HCT116 (cell line): ENCODE data around the gene ALG6. TPM values are rescaled to one million over a fixed set of nuclear protein-coding genes. Genes with fewer than 3 reads are reported as not detected.

ENCODE experiments used
- ATAC-seq: fragments of 200-7000 bp; cut with Tn5 transposase; 2 replicates; pipeline ENCODE4 v1.9.1; 2020; ENCODE audit warnings: mild to moderate bottlenecking, moderate library complexity
- BruUV-seq: library from RNA; stranded (reverse); fragments of 400-500 nt; replicated peaks from 2 replicates; lab custom pipeline; 2021; lab: Mats Ljungman, UMichigan
- CTCF ChIA-PET: fragments of 300-600 bp; sonication (Branson Sonifier 250); formaldehyde crosslinking; loops from one replicate; lab custom pipeline; 2021; ENCODE audit warnings: antibody characterized with exemption; lab: Charles Lee
- POLR2A ChIA-PET: fragments of 300-600, 350-600 bp; sonication (Branson Sonifier 250); formaldehyde crosslinking; loops from one replicate; lab custom pipeline; 2021; ENCODE audit warnings: antibody characterized with exemption; lab: Charles Lee
- RAD21 ChIA-PET, 2 experiments: fragments of 300-600 bp; sonication (Branson Sonifier 250); formaldehyde crosslinking; loops; one replicate each; lab custom pipeline; 2023; ENCODE audit warnings: low total read pairs in 2 of 2; ENCODE audit not compliant: uncharacterized antibody in 2 of 2, unreplicated experiment in 2 of 2, low non-redundant PET in 1 of 2; lab: Charles Lee
- DNase-seq: peaks from one replicate; pipeline ENCODE4 v3.0.0-alpha.2; 2010; ENCODE audit warnings: low read depth, low spot score
- H2AFZ ChIP-seq: fragments of 200-600 bp; shearing (Covaris generic), sonication (generic); 2 replicates; pipeline ENCODE4 v1.6.1; 2017; ENCODE audit warnings: low read depth, mixed run types, mixed read lengths, antibody characterized with exemption, low read length; ENCODE audit not compliant: poor library complexity, severe bottlenecking
- H3K27ac ChIP-seq: 2 replicates; pipeline ENCODE4 v1.5.1; 2012; ENCODE audit warnings: low read depth, low read length
- H3K27me3 ChIP-seq: fragments of 200-600 bp; sonication (generic); 2 replicates; pipeline ENCODE4 v1.6.1; 2016; ENCODE audit warnings: mixed run types, low read length, mixed read lengths; ENCODE audit not compliant: insufficient read depth
- H3K36me3 ChIP-seq, 2 experiments: fragments of 200-500 bp in 1 of 2; fragments of 200-600 bp in 1 of 2; sonication (Bioruptor generic) in 1 of 2; sonication (generic) in 1 of 2; 2 replicates each; pipeline versions ENCODE4 v1.5.1 to v1.6.1; 2014 to 2016; ENCODE audit warnings: low read length in 2 of 2, inconsistent platforms in 1 of 2, mixed read lengths in 1 of 2, mixed run types in 1 of 2; ENCODE audit not compliant: insufficient read depth in 2 of 2, control insufficient read depth in 1 of 2
- H3K4me1 ChIP-seq, 2 experiments: fragments of 200-600 bp in 1 of 2; sonication (generic) in 1 of 2; 2 replicates each; pipeline versions ENCODE4 v1.5.1 to v1.6.1; 2012 to 2017; ENCODE audit warnings: low read length in 2 of 2, inconsistent platforms in 1 of 2, mild to moderate bottlenecking in 1 of 2, mixed read lengths in 1 of 2, mixed run types in 1 of 2, moderate library complexity in 1 of 2; ENCODE audit not compliant: insufficient read depth in 2 of 2, control insufficient read depth in 1 of 2
- H3K4me2 ChIP-seq: fragments of 200-600 bp; sonication (generic); 2 replicates; pipeline ENCODE4 v1.6.1; 2017; ENCODE audit warnings: mixed run types, low read length, mixed read lengths
- H3K4me3 ChIP-seq, 2 experiments: fragments of 200-600 bp in 1 of 2; sonication (generic) in 1 of 2; replicated peaks in 1 of 2; 2 replicates each; pipeline ENCODE4 v1.5.1; 2011 to 2016; ENCODE audit warnings: low read length in 2 of 2, control low read depth in 1 of 2, low read depth in 1 of 2, mild to moderate bottlenecking in 1 of 2, mixed read lengths in 1 of 2, mixed run types in 1 of 2
- H3K79me2 ChIP-seq: fragments of 200-600 bp; sonication (generic); 2 replicates; pipeline ENCODE4 v1.6.1; 2017; ENCODE audit warnings: mild to moderate bottlenecking, mixed run types, low read length, moderate library complexity, mixed read lengths; ENCODE audit not compliant: insufficient read depth
- H3K9ac ChIP-seq: fragments of 200-600 bp; sonication (generic); 2 replicates; pipeline ENCODE4 v1.6.1; 2016; ENCODE audit warnings: low read length, mixed read lengths
- H3K9me2 ChIP-seq: fragments of 200-600 bp; sonication (generic), shearing (Covaris generic); 2 replicates; pipeline ENCODE4 v1.6.1; 2017; ENCODE audit warnings: mixed run types, mild to moderate bottlenecking, moderate library complexity; ENCODE audit not compliant: insufficient read depth
- H3K9me3 ChIP-seq, 2 experiments: fragments of 200-500 bp in 1 of 2; fragments of 200-600 bp in 1 of 2; sonication (Bioruptor generic) in 1 of 2; sonication (generic) in 1 of 2; 2 replicates each; pipeline ENCODE4 v1.6.1; 2014 to 2017; ENCODE audit warnings: low read length in 2 of 2, mixed read lengths in 2 of 2, inconsistent platforms in 1 of 2, low read depth in 1 of 2, mild to moderate bottlenecking in 1 of 2, mixed run types in 1 of 2, moderate library complexity in 1 of 2; ENCODE audit not compliant: control insufficient read depth in 1 of 2, insufficient read depth in 1 of 2
- H4K20me1 ChIP-seq: fragments of 200-600 bp; sonication (generic), shearing (Covaris generic); 2 replicates; pipeline ENCODE4 v1.6.1; 2017; ENCODE audit warnings: mixed run types, mild to moderate bottlenecking, moderate library complexity; ENCODE audit not compliant: insufficient read depth
- ATF3 ChIP-seq: IDR thresholded peaks from 2 replicates; pipeline ENCODE4 v1.6.1; 2012
- CBX3 ChIP-seq: IDR thresholded peaks from 2 replicates; pipeline ENCODE4 v1.6.1; 2012; ENCODE audit warnings: low read depth
- CEBPB ChIP-seq: IDR thresholded peaks from 2 replicates; pipeline ENCODE4 v1.6.1; 2012; ENCODE audit warnings: low read depth
- EZH2 ChIP-seq: fragments of 200-600 bp; sonication (generic); IDR thresholded peaks from 2 replicates; pipeline ENCODE4 v1.6.1; 2017; ENCODE audit warnings: antibody characterized with exemption, mixed run types
- EZH2phosphoT487 ChIP-seq: fragments of 200-600 bp; IDR thresholded peaks from 2 replicates; pipeline ENCODE4 v1.6.1; 2018; ENCODE audit warnings: antibody characterized with exemption, borderline replicate concordance
- JUND ChIP-seq: IDR thresholded peaks from 2 replicates; pipeline ENCODE4 v1.6.1; 2012
- POLR2A ChIP-seq: IDR thresholded peaks from 2 replicates; pipeline ENCODE4 v1.7.0; 2011; ENCODE audit warnings: borderline replicate concordance; ENCODE audit not compliant: insufficient read depth, insufficient read length; ENCODE audit errors: extremely low read depth
- POLR2AphosphoS5 ChIP-seq: IDR thresholded peaks from 2 replicates; pipeline ENCODE4 v1.6.1; 2011; ENCODE audit warnings: mild to moderate bottlenecking, low read depth, low read length, moderate library complexity
- RAD21 ChIP-seq: IDR thresholded peaks from 2 replicates; pipeline ENCODE4 v1.6.1; 2012; ENCODE audit warnings: low read depth, mild to moderate bottlenecking
- SIN3A ChIP-seq: IDR thresholded peaks from 2 replicates; pipeline ENCODE4 v1.6.1; 2012; ENCODE audit warnings: low read depth
- SP1 ChIP-seq: IDR thresholded peaks from 2 replicates; pipeline ENCODE4 v1.6.1; 2012; ENCODE audit warnings: low read depth
- SRF ChIP-seq: IDR thresholded peaks from 2 replicates; pipeline ENCODE4 v1.6.1; 2012; ENCODE audit warnings: low read depth
- TCF7L2 ChIP-seq: IDR thresholded peaks from 2 replicates; pipeline ENCODE4 v1.7.0; 2011; ENCODE audit warnings: borderline replicate concordance, inconsistent platforms; ENCODE audit not compliant: insufficient read depth, insufficient read length; ENCODE audit errors: extremely low read depth
- YY1 ChIP-seq: IDR thresholded peaks from 2 replicates; pipeline ENCODE4 v1.6.1; 2011; ENCODE audit warnings: low read length, low read depth, moderate library complexity, mild to moderate bottlenecking; ENCODE audit not compliant: insufficient replicate concordance; ENCODE audit errors: extremely low read depth
- intact Hi-C: fragments of 100-400 bp; cut with micrococcal nuclease; formaldehyde crosslinking; loops from 2 replicates; pipeline ENCODE4 v1.10.0; 2022
- total RNA-seq: library from RNA; stranded (reverse); gene quantifications from one replicate; pipeline ENCODE4 v1.2.1, GENCODE V29; 2021; ENCODE audit not compliant: unreplicated experiment
- TF ChIP-seq, protein P1 (sequence below): IDR thresholded peaks from 2 replicates; pipeline ENCODE4 v1.6.1; 2012
- TF ChIP-seq, protein P2 (sequence below), 3 experiments: fragments of 200-600 bp in 1 of 3; sonication (generic) in 1 of 3; IDR thresholded peaks in 2 of 3; conservative IDR thresholded peaks in 1 of 3; 2 replicates each; pipeline ENCODE4 v1.5.1; 2012 to 2017; ENCODE audit warnings: low read depth in 2 of 3, low read length in 2 of 3, antibody characterized with exemption in 1 of 3, borderline replicate concordance in 1 of 3, control low read depth in 1 of 3, mild to moderate bottlenecking in 1 of 3, mixed read lengths in 1 of 3, mixed run types in 1 of 3, moderate library complexity in 1 of 3; ENCODE audit not compliant: insufficient read depth in 1 of 3

The ALG6 gene
- total RNA-seq, 1 experiment from 2014 or later, result 14.7 TPM

DNA sequence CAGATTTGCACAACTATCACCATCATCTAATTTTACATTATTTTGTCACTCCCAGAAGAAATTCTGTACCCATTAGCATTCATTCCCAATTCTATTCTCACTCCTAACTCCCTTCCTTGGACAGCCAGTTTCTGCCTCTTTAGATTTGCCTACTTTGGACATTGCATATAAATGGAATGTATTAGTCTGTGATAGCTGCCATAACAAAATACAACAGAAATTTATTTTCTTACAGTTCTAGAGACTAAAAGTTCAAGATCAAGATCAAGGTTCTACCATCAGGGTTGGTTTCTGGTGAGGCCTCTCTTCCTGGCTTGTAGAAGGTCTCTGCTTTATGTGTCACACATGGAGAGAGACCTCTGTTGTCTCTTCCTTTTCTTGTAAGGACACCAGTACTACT lies 61.9 kb downstream of the ALG6 start (continued):
- no peak for TF ChIP-seq SRF
- no peak for TF ChIP-seq EZH2phosphoT487
- no peak for TF ChIP-seq CBX3
- no peak for TF ChIP-seq TCF7L2
- TF ChIP-seq, protein P1, sequence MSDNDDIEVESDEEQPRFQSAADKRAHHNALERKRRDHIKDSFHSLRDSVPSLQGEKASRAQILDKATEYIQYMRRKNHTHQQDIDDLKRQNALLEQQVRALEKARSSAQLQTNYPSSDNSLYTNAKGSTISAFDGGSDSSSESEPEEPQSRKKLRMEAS, result no peak

DNA sequence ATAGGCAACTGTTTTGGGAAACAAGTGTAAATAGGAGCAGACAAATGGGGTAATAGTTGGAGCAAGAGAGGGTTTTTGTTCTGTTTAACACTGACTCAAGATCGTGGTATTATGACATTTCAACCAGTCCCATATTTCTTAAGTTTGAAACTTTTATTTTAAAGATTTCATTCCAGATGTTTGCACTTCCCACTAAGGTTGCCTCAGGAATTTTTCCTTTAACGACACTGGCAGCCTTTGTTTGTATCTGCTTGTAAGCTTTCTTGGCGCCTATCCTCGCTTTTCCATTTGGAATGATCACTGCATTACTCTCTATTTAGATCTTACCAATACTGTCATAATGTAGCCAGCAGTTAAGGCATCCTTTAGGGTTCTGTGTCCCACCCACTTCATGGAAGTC lies 67.7 kb downstream of the ALG6 start:
- no peaks in the 10 kb centered on the region for H3K9me2 ChIP-seq
- H4K20me1 ChIP-seq, result no peaks in the 10 kb centered on the region
- ATAC-seq (no peak), DNase-seq (no peak)
- RAD21 ChIA-PET, result no interaction called here
- no peaks in the 10 kb centered on the region for H3K4me1 ChIP-seq
- BruUV-seq, result no TSS peak
- H2AFZ ChIP-seq, result no peak overlapping the region
- no peak overlapping the region for H3K4me3 ChIP-seq
- no peaks in the 10 kb centered on the region for H3K9me3 ChIP-seq
- H3K27ac ChIP-seq, result no peak overlapping the region
- no peaks in the 10 kb centered on the region for H3K36me3 ChIP-seq
- no peaks in the 10 kb centered on the region for H3K27me3 ChIP-seq
- intact Hi-C loops, result no loop called here
- H3K9ac ChIP-seq, result no peak overlapping the region
- H3K4me2 ChIP-seq, result no peak overlapping the region
- CTCF ChIA-PET, result no interaction called here
- TF ChIP-seq CEBPB, result no peak
- POLR2A ChIA-PET, result no interaction called here
- H3K79me2 ChIP-seq, result no peaks in the 10 kb centered on the region

DNA sequence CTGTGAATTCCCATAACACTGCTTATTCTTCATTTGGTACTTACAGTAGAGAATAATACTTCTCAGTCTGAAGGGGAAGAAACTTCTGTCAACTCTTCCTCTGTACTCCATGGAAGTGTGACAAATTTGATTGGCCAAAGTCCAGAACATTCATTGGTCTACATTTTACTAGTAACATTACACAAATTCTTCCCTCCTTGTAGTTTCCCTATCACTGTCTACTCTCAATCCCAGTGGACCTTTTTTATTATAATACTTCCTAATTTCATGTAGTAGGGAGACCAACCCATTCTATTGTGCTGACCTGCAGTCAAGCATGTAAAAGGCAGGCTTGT lies 74.7 kb downstream of the ALG6 start:
- Histone ChIP-seq H4K20me1 (no peaks in the 10 kb centered on the region), H3K27me3 (no peaks in the 10 kb centered on the region), H2AFZ (no peak overlapping the region), H3K4me2 (no peak overlapping the region), H3K4me1 (no peaks in the 10 kb centered on the region), H3K9me3 (no peaks in the 10 kb centered on the region), H3K9ac (no peak overlapping the region), H3K4me3 (no peak overlapping the region), H3K79me2 (no peaks in the 10 kb centered on the region), H3K9me2 (no peaks in the 10 kb centered on the region), H3K36me3 (no peaks in the 10 kb centered on the region), H3K27ac (no peak overlapping the region)
- BruUV-seq, result no TSS peak
- ChIA-PET RAD21 (no interaction called here), CTCF (interaction anchor here (1.6 kb wide), 1 partner anchor 437 kb away, joined by 8 read pairs; no protein-coding TSS in a partner anchor), POLR2A (no interaction called here)
- intact Hi-C loops, result loop anchor here (5.0 to 10.0 kb wide), 2 partner anchors 115 to 597 kb away; no protein-coding TSS in a partner anchor
- no peak for ATAC-seq
- DNase-seq, result no peak
- TF ChIP-seq POLR2AphosphoS5, result no peak
- TF ChIP-seq, protein P2, sequence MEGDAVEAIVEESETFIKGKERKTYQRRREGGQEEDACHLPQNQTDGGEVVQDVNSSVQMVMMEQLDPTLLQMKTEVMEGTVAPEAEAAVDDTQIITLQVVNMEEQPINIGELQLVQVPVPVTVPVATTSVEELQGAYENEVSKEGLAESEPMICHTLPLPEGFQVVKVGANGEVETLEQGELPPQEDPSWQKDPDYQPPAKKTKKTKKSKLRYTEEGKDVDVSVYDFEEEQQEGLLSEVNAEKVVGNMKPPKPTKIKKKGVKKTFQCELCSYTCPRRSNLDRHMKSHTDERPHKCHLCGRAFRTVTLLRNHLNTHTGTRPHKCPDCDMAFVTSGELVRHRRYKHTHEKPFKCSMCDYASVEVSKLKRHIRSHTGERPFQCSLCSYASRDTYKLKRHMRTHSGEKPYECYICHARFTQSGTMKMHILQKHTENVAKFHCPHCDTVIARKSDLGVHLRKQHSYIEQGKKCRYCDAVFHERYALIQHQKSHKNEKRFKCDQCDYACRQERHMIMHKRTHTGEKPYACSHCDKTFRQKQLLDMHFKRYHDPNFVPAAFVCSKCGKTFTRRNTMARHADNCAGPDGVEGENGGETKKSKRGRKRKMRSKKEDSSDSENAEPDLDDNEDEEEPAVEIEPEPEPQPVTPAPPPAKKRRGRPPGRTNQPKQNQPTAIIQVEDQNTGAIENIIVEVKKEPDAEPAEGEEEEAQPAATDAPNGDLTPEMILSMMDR (IDR thresholded peaks at IDR 0.05 in 2 of 3, conservative IDR thresholded peaks at IDR 0.05 in 1 of 3; ENCODE audit: borderline replicate concordance in 1 of 3, insufficient read depth in 1 of 3, low read depth in 2 of 3, low read length in 2 of 3), result no peak
- TF ChIP-seq RAD21, result no peak
- no peak for TF ChIP-seq JUND
- TF ChIP-seq CEBPB, result no peak
- no peak for TF ChIP-seq SIN3A
- TF ChIP-seq YY1, result no peak
- TF ChIP-seq SP1, result no peak
- no peak for TF ChIP-seq POLR2A
- no peak for TF ChIP-seq ATF3
- no peak for TF ChIP-seq EZH2
